Inferior parietal cortex (tissue), 1 donor: ENCODE results near the gene MMS22L.

Source experiments
- DNase-seq: peaks from one replicate; pipeline ENCODE4 v3.0.0-alpha.2; 2016; ENCODE audit errors: extremely low spot score

The MMS22L gene

DNA sequence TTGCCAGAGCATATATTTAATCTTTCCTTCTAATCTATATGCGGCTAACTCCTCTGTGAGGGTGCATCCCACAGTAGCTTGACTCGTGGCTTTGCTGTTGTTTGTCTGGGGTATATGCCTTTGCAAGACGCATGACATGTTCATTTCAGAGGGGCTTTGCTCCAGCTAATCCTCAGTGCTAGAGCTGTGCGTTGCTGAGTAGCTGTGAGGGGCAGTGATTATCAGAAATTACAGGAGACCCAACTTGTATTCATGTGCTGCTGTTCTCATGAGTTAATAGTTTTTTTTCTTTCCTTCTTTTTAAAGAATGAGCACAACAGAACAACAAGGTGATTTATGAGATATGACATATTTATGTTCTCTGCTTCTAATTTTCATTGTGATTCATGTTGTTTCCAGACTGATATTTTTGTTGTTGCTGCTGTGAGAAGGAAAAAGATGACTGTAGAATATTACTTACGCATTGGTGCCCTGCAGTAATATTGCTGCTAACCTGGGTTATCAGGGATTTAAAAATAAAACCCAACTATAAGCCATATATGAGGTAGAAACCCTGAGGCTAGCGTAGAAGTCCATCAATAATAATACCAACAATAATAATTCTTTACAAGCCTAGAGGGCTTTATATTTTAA lies 190.2 kb downstream of the MMS22L start:
- no peak for DNase-seq
